ENCODE data around the gene HNRNPK. TPM values are rescaled to one million over a fixed set of nuclear protein-coding genes. Genes with fewer than 3 reads are reported as not detected.
A peak's percentile ranks its signal among the peaks of the same experiment; 100 is the strongest.

The HNRNPK gene
- 494 TPM for total RNA-seq (2013)
- polyA plus RNA-seq, result 100 to 1,000 TPM; 307 to 743 (median 645) TPM
- 290 and 423 TPM in 2 replicates for polyA minus RNA-seq
- 429 to 825 (median 653) reads per million in 11 experiments for total RNA-seq

GRCh38 chr9:83979812-83980394 is at the start of gene HNRNPK:
TSS of gene HNRNPK (minus strand) at chr9:83980215. CDS start at chr9:83978252, 1,963 bp downstream.
- H3K4me1 ChIP-seq (ENCODE audit: control insufficient read depth in 1 of 2, insufficient read depth in 2 of 2, low read length in 2 of 2), result peaks cover 17 to 49% of the 10 kb centered on the region in 2 donors
- 0% methylated on average over 54 of the region's 57 CpGs for WGBS (ENCODE audit: insufficient coverage)
- Mint-ChIP-seq H3K9me3 (peaks cover 0 to 3% (median 0%) of the 10 kb centered on the region in 7 donors), H3K27ac (peak within 1 kb of the TSS; percentile 99 to 100 (median 99)), H3K4me1 (peaks cover 40% of the 10 kb centered on the region), H3K4me3 (peak within 1 kb of the TSS; percentile 99 to 100), H3K36me3 (peaks cover 31 to 33% of the 10 kb centered on the region in 2 donors), H3K27me3 (ENCODE audit: low read depth in 3 of 3) (no peaks in the 10 kb centered on the region)
- no peaks in the 10 kb centered on the region for H3K9me3 ChIP-seq (replicated peaks in 1 of 2; ENCODE audit: control insufficient read depth in 1 of 2, insufficient read depth in 1 of 2, low read length in 2 of 2)
- intact Hi-C loops (cut with micrococcal nuclease), result loop anchor here (2.0 to 10.0 kb wide), 3 partner anchors 58 to 275 kb away; partner anchors contain the start of genes KIF27 (in 2 of the 2) and UBQLN1 (in 1 of the 2)
- peak within 1 kb of the TSS; percentile 97 to 99 for H3K27ac ChIP-seq (ENCODE audit: low read depth in 1 of 2, low read length in 2 of 2)
- peak within 1 kb of the TSS; percentile 97 for H3K9ac ChIP-seq (ENCODE audit: insufficient read depth, low read length, poor library complexity, severe bottlenecking)
- peaks cover 29 to 33% of the 10 kb centered on the region in 2 donors for H3K36me3 ChIP-seq (replicated peaks in 1 of 2; ENCODE audit: control insufficient read depth in 1 of 2, insufficient read depth in 2 of 2, low read length in 2 of 2)
- H2AFZ ChIP-seq (ENCODE audit: insufficient read depth, low read depth, low read length, poor library complexity, severe bottlenecking), result peak within 1 kb of the TSS; percentile 90
- no peaks in the 10 kb centered on the region for H3K27me3 ChIP-seq (ENCODE audit: control insufficient read depth in 2 of 2, insufficient read depth in 2 of 2, low read length in 2 of 2)
- H3K4me2 ChIP-seq (replicated peaks; ENCODE audit: extremely low read depth, low read length, poor library complexity, severe bottlenecking), result peak within 1 kb of the TSS; percentile 78
- H3K4me3 ChIP-seq (replicated peaks in 1 of 3; ENCODE audit: low read depth in 2 of 3, low read length in 3 of 3), result peak within 1 kb of the TSS; percentile 72 to 100 (median 88)
- peaks cover 98% of the 10 kb centered on the region for H3K79me2 ChIP-seq (ENCODE audit: insufficient read depth, low read length)
- H4K20me1 ChIP-seq (ENCODE audit: insufficient read depth, low read length), result peaks cover 45% of the 10 kb centered on the region
- peak; percentile 96 to 99 (median 99) for DNase-seq
- TF ChIP-seq, protein P1, sequence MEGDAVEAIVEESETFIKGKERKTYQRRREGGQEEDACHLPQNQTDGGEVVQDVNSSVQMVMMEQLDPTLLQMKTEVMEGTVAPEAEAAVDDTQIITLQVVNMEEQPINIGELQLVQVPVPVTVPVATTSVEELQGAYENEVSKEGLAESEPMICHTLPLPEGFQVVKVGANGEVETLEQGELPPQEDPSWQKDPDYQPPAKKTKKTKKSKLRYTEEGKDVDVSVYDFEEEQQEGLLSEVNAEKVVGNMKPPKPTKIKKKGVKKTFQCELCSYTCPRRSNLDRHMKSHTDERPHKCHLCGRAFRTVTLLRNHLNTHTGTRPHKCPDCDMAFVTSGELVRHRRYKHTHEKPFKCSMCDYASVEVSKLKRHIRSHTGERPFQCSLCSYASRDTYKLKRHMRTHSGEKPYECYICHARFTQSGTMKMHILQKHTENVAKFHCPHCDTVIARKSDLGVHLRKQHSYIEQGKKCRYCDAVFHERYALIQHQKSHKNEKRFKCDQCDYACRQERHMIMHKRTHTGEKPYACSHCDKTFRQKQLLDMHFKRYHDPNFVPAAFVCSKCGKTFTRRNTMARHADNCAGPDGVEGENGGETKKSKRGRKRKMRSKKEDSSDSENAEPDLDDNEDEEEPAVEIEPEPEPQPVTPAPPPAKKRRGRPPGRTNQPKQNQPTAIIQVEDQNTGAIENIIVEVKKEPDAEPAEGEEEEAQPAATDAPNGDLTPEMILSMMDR (IDR thresholded peaks at IDR 0.05), result no peak

DNA sequence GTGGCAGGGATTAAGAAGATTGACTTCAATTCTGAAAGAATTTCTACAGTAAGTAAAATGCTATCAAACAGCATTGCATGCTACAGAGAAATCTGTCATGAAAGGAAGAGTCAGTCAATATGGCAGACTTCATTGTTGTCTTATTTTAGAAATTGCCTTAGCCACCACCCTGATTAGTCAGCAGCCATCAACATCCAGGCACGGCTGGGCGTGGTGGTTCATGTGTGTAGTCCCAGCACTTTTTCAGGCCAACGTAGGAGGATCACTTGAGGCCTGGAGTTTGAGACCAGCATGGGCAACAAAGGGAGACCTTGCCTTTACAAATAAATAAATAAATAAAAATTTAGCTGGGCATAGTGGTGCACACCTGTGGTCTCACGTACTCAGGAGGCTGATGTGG is 47.2 kb upstream of the HNRNPK start:
- Histone ChIP-seq H3K79me2 (ENCODE audit: insufficient read depth, low read length) (no peaks in the 10 kb centered on the region), H3K9me3 (replicated peaks in 1 of 2; ENCODE audit: control insufficient read depth in 1 of 2, insufficient read depth in 1 of 2, low read length in 2 of 2) (no peaks in the 10 kb centered on the region), H3K4me2 (replicated peaks; ENCODE audit: extremely low read depth, low read length, poor library complexity, severe bottlenecking) (no peak overlapping the region), H3K9ac (ENCODE audit: insufficient read depth, low read length, poor library complexity, severe bottlenecking) (no peak overlapping the region), H3K36me3 (replicated peaks in 1 of 2; ENCODE audit: control insufficient read depth in 1 of 2, insufficient read depth in 2 of 2, low read length in 2 of 2) (no peaks in the 10 kb centered on the region), H4K20me1 (ENCODE audit: insufficient read depth, low read length) (no peaks in the 10 kb centered on the region), H3K27me3 (ENCODE audit: control insufficient read depth in 2 of 2, insufficient read depth in 2 of 2, low read length in 2 of 2) (no peaks in the 10 kb centered on the region), H3K4me1 (ENCODE audit: control insufficient read depth in 1 of 2, insufficient read depth in 2 of 2, low read length in 2 of 2) (no peaks in the 10 kb centered on the region), H2AFZ (ENCODE audit: insufficient read depth, low read depth, low read length, poor library complexity, severe bottlenecking) (no peak overlapping the region), H3K27ac (ENCODE audit: low read depth in 1 of 2, low read length in 2 of 2) (no peak overlapping the region), H3K4me3 (replicated peaks in 1 of 3; ENCODE audit: low read depth in 2 of 3, low read length in 3 of 3) (no peak overlapping the region)
- no peak for DNase-seq
- intact Hi-C loops (cut with micrococcal nuclease), result no loop called here
- 100% methylated on average over 1 of the region's 4 CpGs for WGBS (ENCODE audit: insufficient coverage)
- no peak overlapping the region for H3K4me3 Mint-ChIP-seq
- no peaks in the 10 kb centered on the region for H3K36me3 Mint-ChIP-seq
- H3K27me3 Mint-ChIP-seq (ENCODE audit: low read depth in 3 of 3), result peaks cover 0 to 8% (median 4%) of the 10 kb centered on the region in 3 donors
- TF ChIP-seq, protein P1 (IDR thresholded peaks at IDR 0.05), result no peak
- no peaks in the 10 kb centered on the region for H3K4me1 Mint-ChIP-seq
- no peak overlapping the region for H3K27ac Mint-ChIP-seq
- H3K9me3 Mint-ChIP-seq, result peaks cover 0 to 13% (median 10%) of the 10 kb centered on the region in 7 donors

All from CD14-positive monocyte (primary cell).